ENCODE measurements around the gene DPP6.

The DPP6 gene

DNA sequence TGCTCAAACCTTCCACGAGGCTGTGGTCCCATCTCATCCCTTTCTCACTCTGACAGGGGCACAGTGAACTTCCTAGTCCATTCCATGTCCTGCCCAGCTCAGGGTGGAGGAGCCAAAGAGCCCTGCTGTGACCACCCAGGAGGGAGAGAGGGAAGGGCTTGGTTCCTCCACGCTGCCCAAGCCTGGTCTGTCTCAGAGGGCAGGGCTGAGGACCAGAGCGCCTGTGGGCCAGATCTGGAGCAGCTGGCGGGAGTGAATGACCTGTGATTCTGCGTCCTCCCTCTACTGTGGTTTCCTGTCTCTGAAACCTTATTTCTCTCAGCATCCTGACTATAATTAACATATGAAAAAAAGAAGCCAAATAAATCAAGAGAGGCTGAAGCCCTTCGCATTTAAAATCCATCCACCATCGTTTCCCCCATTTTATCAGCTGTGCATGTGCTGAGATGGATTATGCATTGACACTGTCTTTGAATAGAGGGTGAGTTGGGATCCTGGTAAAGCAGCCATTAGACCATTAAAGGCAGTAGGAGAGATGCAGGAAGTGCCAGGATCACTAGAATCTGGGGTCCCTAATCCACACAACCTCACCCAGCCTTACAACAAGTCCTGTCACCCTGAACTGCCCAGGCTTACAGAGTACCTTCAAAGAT, 165.6 kb downstream of the DPP6 start:
- no peak for DNase-seq (ENCODE audit: low read depth in 1 of 2, low spot score in 1 of 2)
- in situ Hi-C loops (cut with HindIII; ENCODE audit: low pct_unique_long_range_greater_than_20kb, low sequenced_read_pairs), result no loop called here
- no peak for TF ChIP-seq JUND (IDR thresholded peaks at IDR 0.05; ENCODE audit: low read depth)

DNA sequence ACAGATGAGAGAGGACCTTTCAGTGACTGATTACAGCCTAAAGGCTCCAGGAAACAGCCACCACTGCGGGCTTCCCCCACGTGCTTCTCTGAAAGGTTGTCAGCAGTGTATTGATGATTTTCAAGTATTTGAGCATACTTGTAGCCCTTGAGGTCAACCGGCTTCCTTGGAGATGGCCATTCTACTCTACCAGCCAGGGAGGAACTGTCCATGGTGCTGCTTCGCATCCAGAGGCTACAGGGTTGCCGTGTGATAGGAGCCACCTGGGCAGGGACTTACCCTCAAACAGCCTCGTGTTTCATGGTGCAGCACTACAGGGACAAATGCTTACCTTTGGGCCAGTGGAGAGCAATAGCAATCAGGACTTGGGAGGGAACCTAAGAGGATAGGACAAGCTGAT, 179.5 kb downstream of the DPP6 start:
- DNase-seq (ENCODE audit: low read depth in 1 of 2, low spot score in 1 of 2), result peak in 1 of 2 experiments; percentile 19
- no peak for TF ChIP-seq JUND (IDR thresholded peaks at IDR 0.05; ENCODE audit: low read depth)
- in situ Hi-C loops (cut with HindIII; ENCODE audit: low pct_unique_long_range_greater_than_20kb, low sequenced_read_pairs), result no loop called here

- TF ChIP-seq JUND (IDR thresholded peaks at IDR 0.05; ENCODE audit: low read depth), result no peak
- in situ Hi-C loops (cut with HindIII; ENCODE audit: low pct_unique_long_range_greater_than_20kb, low sequenced_read_pairs), result no loop called here
- no peak for DNase-seq (ENCODE audit: low read depth in 1 of 2, low spot score in 1 of 2)
These were observed 180.5 kb downstream of the DPP6 start for GRCh38 chr7:154232700-154233099.

- no peak for DNase-seq (ENCODE audit: low read depth in 1 of 2, low spot score in 1 of 2)
- in situ Hi-C loops (cut with HindIII; ENCODE audit: low pct_unique_long_range_greater_than_20kb, low sequenced_read_pairs), result no loop called here
- TF ChIP-seq JUND (IDR thresholded peaks at IDR 0.05; ENCODE audit: low read depth), result no peak
These were observed 189.8 kb downstream of the DPP6 start for GRCh38 chr7:154241988-154242387.

- in situ Hi-C loops (cut with HindIII; ENCODE audit: low pct_unique_long_range_greater_than_20kb, low sequenced_read_pairs), result no loop called here
- no peak for TF ChIP-seq JUND (IDR thresholded peaks at IDR 0.05; ENCODE audit: low read depth)
- no peak for DNase-seq (ENCODE audit: low read depth in 1 of 2, low spot score in 1 of 2)
These were observed 190.5 kb downstream of the DPP6 start for GRCh38 chr7:154242709-154243108.

GRCh38 chr7:154252046-154252445, 199.8 kb downstream of the DPP6 start:
- no peak for DNase-seq (ENCODE audit: low read depth in 1 of 2, low spot score in 1 of 2)
- in situ Hi-C loops (cut with HindIII; ENCODE audit: low pct_unique_long_range_greater_than_20kb, low sequenced_read_pairs), result no loop called here
- TF ChIP-seq JUND (IDR thresholded peaks at IDR 0.05; ENCODE audit: low read depth), result no peak

- no peak for DNase-seq (ENCODE audit: low read depth in 1 of 2, low spot score in 1 of 2)
- TF ChIP-seq JUND (IDR thresholded peaks at IDR 0.05; ENCODE audit: low read depth), result no peak
- in situ Hi-C loops (cut with HindIII; ENCODE audit: low pct_unique_long_range_greater_than_20kb, low sequenced_read_pairs), result no loop called here
These were observed 201.6 kb downstream of the DPP6 start for GRCh38 chr7:154253810-154254209.

- no peak for DNase-seq (ENCODE audit: low read depth in 1 of 2, low spot score in 1 of 2)
- in situ Hi-C loops (cut with HindIII; ENCODE audit: low pct_unique_long_range_greater_than_20kb, low sequenced_read_pairs), result no loop called here
- no peak for TF ChIP-seq JUND (IDR thresholded peaks at IDR 0.05; ENCODE audit: low read depth)
These were observed 203.1 kb downstream of the DPP6 start for GRCh38 chr7:154255324-154255723.

DNA sequence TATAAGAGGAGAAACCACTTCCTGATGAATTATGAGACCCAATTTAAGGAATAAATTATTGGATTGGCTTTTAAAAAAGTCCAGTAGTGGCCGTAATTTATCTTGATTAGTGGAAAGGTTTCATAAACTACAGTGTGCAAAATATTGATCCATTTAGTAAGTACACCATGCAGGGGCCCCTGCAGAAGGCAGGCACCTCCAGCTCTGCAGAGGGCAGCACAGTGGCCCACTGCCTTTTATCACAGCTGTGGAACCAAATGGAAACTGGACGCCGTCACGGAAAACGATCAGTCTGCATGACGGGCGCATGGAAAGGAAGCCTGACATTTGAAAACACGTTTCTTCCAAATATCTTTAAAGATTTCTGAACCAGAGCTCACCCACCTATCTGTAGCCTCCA, 204.0 kb downstream of the DPP6 start:
- in situ Hi-C loops (cut with HindIII; ENCODE audit: low pct_unique_long_range_greater_than_20kb, low sequenced_read_pairs), result no loop called here
- no peak for DNase-seq (ENCODE audit: low read depth in 1 of 2, low spot score in 1 of 2)
- no peak for TF ChIP-seq JUND (IDR thresholded peaks at IDR 0.05; ENCODE audit: low read depth)

- in situ Hi-C loops (cut with HindIII; ENCODE audit: low pct_unique_long_range_greater_than_20kb, low sequenced_read_pairs), result no loop called here
- no peak for DNase-seq (ENCODE audit: low read depth in 1 of 2, low spot score in 1 of 2)
- no peak for TF ChIP-seq JUND (IDR thresholded peaks at IDR 0.05; ENCODE audit: low read depth)
These were observed 207.2 kb downstream of the DPP6 start for GRCh38 chr7:154259396-154259795.

GRCh38 chr7:154287356-154287755, 235.2 kb downstream of the DPP6 start:
- in situ Hi-C loops (cut with HindIII; ENCODE audit: low pct_unique_long_range_greater_than_20kb, low sequenced_read_pairs), result no loop called here
- TF ChIP-seq JUND (IDR thresholded peaks at IDR 0.05; ENCODE audit: low read depth), result no peak
- no peak for DNase-seq (ENCODE audit: low read depth in 1 of 2, low spot score in 1 of 2)

DNA sequence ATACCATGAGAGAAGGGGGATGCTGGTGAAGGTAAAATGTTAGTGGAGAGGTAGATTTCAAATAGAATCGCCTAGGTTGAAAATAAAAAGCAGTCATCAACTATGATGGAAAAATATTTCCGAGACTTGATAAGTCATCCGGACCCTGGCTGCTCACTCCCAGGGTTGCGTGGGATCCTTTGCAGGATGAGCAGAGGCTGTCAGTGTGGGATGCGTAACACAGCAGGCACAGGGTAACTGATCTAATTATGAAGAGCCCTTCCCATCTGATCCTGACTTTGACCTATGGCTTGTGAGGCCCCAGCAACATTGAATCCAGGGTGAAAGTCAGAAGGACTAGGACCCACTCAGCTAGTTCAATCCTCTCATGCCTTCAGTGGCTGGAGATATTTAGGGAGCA, 236.9 kb downstream of the DPP6 start:
- in situ Hi-C loops (cut with HindIII; ENCODE audit: low pct_unique_long_range_greater_than_20kb, low sequenced_read_pairs), result no loop called here
- no peak for DNase-seq (ENCODE audit: low read depth in 1 of 2, low spot score in 1 of 2)
- TF ChIP-seq JUND (IDR thresholded peaks at IDR 0.05; ENCODE audit: low read depth), result no peak

- in situ Hi-C loops (cut with HindIII; ENCODE audit: low pct_unique_long_range_greater_than_20kb, low sequenced_read_pairs), result no loop called here
- no peak for DNase-seq (ENCODE audit: low read depth in 1 of 2, low spot score in 1 of 2)
- no peak for TF ChIP-seq JUND (IDR thresholded peaks at IDR 0.05; ENCODE audit: low read depth)
These were observed 244.2 kb downstream of the DPP6 start for GRCh38 chr7:154296443-154296842.

DNA sequence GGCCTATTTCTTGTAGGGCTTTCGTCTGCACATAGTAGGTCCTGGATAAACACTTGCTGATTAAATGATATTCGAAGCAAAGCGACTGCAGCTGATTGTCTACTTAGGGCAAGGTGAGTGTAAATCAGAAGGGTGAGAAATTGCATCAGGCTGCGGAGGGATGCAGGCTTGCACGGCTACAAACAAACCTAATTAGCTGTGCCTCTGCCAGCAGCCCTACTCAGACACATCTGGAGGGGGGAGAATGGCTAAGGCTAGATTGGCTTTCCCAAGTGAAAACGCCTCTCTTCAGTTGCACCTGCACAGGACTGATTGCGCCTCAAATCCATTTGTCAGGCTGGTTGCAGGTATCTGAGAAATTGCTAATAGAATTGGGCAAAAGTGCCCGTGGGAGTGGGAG, 247.5 kb downstream of the DPP6 start:
- in situ Hi-C loops (cut with HindIII; ENCODE audit: low pct_unique_long_range_greater_than_20kb, low sequenced_read_pairs), result no loop called here

More for the DNA sequence above, 247.5 kb downstream of the DPP6 start:
- no peak for DNase-seq (ENCODE audit: low read depth in 1 of 2, low spot score in 1 of 2)
- TF ChIP-seq JUND (IDR thresholded peaks at IDR 0.05; ENCODE audit: low read depth), result no peak
